Measurements from ENCODE around the gene MT1G.

MT1G gene

GRCh38 chr16:56662357-56663354 is 5.2 kb downstream of the MT1G start:
- Histone ChIP-seq H3K27ac (replicated peaks) (no peak overlapping the region), H3K4me3 (replicated peaks; ENCODE audit: insufficient read depth, low read length) (no peak overlapping the region), H3K27me3 (ENCODE audit: insufficient read depth, poor library complexity, severe bottlenecking) (peaks cover 44% of the 10 kb centered on the region)
- DNase-seq (ENCODE audit: low read depth in 1 of 2, low spot score in 1 of 2): no peak
- TF ChIP-seq REST (IDR thresholded peaks at IDR 0.05; ENCODE audit: insufficient replicate concordance, low read depth) (no peak), SPI1 (IDR thresholded peaks at IDR 0.05; ENCODE audit: borderline replicate concordance, low read depth) (no peak), POLR2AphosphoS5 (IDR thresholded peaks at IDR 0.05; ENCODE audit: low read depth) (no peak), CTCF (IDR thresholded peaks at IDR 0.05; ENCODE audit: insufficient read depth, low read length) (no peak), GABPA (IDR thresholded peaks at IDR 0.05; ENCODE audit: low read depth) (no peak)

- no peak overlapping the region for H3K27ac ChIP-seq (replicated peaks)
- TF ChIP-seq POLR2AphosphoS5 (IDR thresholded peaks at IDR 0.05; ENCODE audit: low read depth) (no peak), SPI1 (IDR thresholded peaks at IDR 0.05; ENCODE audit: borderline replicate concordance, low read depth) (no peak), CTCF (IDR thresholded peaks at IDR 0.05; ENCODE audit: insufficient read depth, low read length) (no peak), GABPA (IDR thresholded peaks at IDR 0.05; ENCODE audit: low read depth) (no peak), REST (IDR thresholded peaks at IDR 0.05; ENCODE audit: insufficient replicate concordance, low read depth) (no peak)
- DNase-seq (ENCODE audit: low read depth in 1 of 2, low spot score in 1 of 2): no peak
- peak overlapping the region; percentile 74 for H3K4me3 ChIP-seq (replicated peaks; ENCODE audit: insufficient read depth, low read length)
- peaks cover 35% of the 10 kb centered on the region for H3K27me3 ChIP-seq (ENCODE audit: insufficient read depth, poor library complexity, severe bottlenecking)
Observed at GRCh38 chr16:56658327-56658875, 9.5 kb downstream of the MT1G start.

- TF ChIP-seq POLR2AphosphoS5 (IDR thresholded peaks at IDR 0.05; ENCODE audit: low read depth) (no peak), GABPA (IDR thresholded peaks at IDR 0.05; ENCODE audit: low read depth) (no peak), REST (IDR thresholded peaks at IDR 0.05; ENCODE audit: insufficient replicate concordance, low read depth) (no peak), CTCF (IDR thresholded peaks at IDR 0.05; ENCODE audit: insufficient read depth, low read length) (no peak), SPI1 (IDR thresholded peaks at IDR 0.05; ENCODE audit: borderline replicate concordance, low read depth) (no peak)
- peak; percentile 59 to 82 for DNase-seq (ENCODE audit: low read depth in 1 of 2, low spot score in 1 of 2)
- peaks cover 37% of the 10 kb centered on the region for H3K27me3 ChIP-seq (ENCODE audit: insufficient read depth, poor library complexity, severe bottlenecking)
Observed at GRCh38 chr16:56657555-56658326, 10.1 kb downstream of the MT1G start, which contains the start of gene MT1F. Gene MT1F (plus strand): TSS chr16:56657959. CDS start chr16:56658059, 100 bp downstream.

More at GRCh38 chr16:56657555-56658326, 10.1 kb downstream of the MT1G start, which contains the start of gene MT1F:
- H3K4me3 ChIP-seq (replicated peaks; ENCODE audit: insufficient read depth, low read length): peak within 1 kb of the TSS; percentile 74
- H3K27ac ChIP-seq (replicated peaks): no peak within 1 kb of the TSS

All from HL-60 (cell line).